ENCODE data around the gene MFRP. TPM values are rescaled to one million over a fixed set of nuclear protein-coding genes. Genes with fewer than 3 reads are reported as not detected.
A peak's percentile ranks its signal among the peaks of the same experiment; 100 is the strongest.

The MFRP gene
- total and polyA plus RNA-seq, 7 experiments from 2014 or later, result not detected

- ATAC-seq (peak; percentile 74), DNase-seq (peak; percentile 35 to 69 (median 55))
- intact Hi-C loops (cut with micrococcal nuclease), result loop anchor here (1.0 to 5.0 kb wide), 10 partner anchors 13 to 304 kb away; partner anchors contain the start of genes CBL (in 2 of the 2), RNF26 (in 2 of the 2), HINFP (in 1 of the 2) and NLRX1 (in 1 of the 2)
- Mint-ChIP-seq H3K4me3 (peak overlapping the region; percentile 76 to 89 (median 84)), H3K36me3 (no peaks in the 10 kb centered on the region), H3K27ac (peak overlapping the region in 8 of 9 donors; percentile 32 to 88 (median 83)), H3K9me3 (no peaks in the 10 kb centered on the region), H3K4me1 (peaks cover 11 to 36% (median 27%) of the 10 kb centered on the region in 7 donors), H3K27me3 (peaks cover 5 to 35% (median 12%) of the 10 kb centered on the region in 5 donors)
- peaks cover 0 to 2% of the 10 kb centered on the region in 2 donors for H3K27me3 ChIP-seq (ENCODE audit: control insufficient read depth in 2 of 2, insufficient read depth in 2 of 2, low read length in 2 of 2)
- ChIA-PET POLR2A (interaction anchor here (0.5 to 2.2 kb wide), 10 partner anchors 12 to 218 kb away, joined by 3 to 19 read pairs (median 4); partner anchors contain the start of gene RNF26), CTCF (interaction anchor here (0.6 to 4.3 kb wide), 12 partner anchors 12 to 476 kb away, joined by 3 to 42 read pairs (median 6); partner anchors contain the start of genes CBL and VPS11)
- H3K4me1 ChIP-seq (ENCODE audit: control insufficient read depth in 2 of 2, insufficient read depth in 2 of 2, low read length in 2 of 2), result peaks cover 2 to 7% of the 10 kb centered on the region in 2 donors
- H3K4me3 ChIP-seq (ENCODE audit: low read length), result peak overlapping the region; percentile 82
- H3K27ac ChIP-seq (ENCODE audit: low read depth, low read length), result peak overlapping the region; percentile 70
- H3K9me3 ChIP-seq (ENCODE audit: control insufficient read depth in 2 of 3, low read length in 3 of 3), result no peaks in the 10 kb centered on the region
- no peaks in the 10 kb centered on the region for H3K36me3 ChIP-seq (ENCODE audit: control insufficient read depth in 2 of 3, insufficient read depth in 3 of 3, low read length in 3 of 3)
These were observed 25.6 kb downstream of the MFRP start for GRCh38 chr11:119320776-119321524.

DNA sequence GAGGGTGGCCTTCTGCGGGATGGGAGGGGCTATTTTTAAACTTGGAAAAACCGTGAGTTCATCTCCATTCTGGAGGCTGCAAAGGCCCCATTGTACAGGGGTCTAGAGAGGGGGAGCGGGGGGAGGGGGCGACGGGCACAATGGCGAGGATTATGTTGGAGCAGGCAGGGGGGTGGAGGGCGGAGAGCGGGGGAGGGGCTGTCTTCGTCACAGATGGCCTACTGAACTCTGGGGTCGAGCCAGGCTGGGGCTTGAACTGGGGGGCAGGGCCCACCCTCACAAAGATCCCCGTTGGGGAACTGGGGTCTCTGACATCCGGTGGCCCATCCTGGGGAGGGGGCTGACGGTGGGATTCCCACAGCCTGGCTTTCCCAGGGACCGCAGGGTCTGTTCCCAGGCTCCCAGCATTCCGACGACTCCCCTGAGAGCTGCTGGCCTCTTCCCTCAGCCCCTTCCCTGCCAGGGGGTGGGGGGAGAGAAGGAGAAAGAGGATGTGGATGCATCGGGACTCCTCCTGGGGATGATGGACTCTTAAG, 26.2 kb downstream of the MFRP start:
- H3K36me3 ChIP-seq (ENCODE audit: control insufficient read depth in 2 of 3, insufficient read depth in 3 of 3, low read length in 3 of 3), result no peaks in the 10 kb centered on the region
- DNase-seq (no peak), ATAC-seq (no peak)
- H3K4me3 ChIP-seq (ENCODE audit: low read length), result peak overlapping the region; percentile 82
- ChIA-PET POLR2A (interaction anchor here (0.5 to 2.2 kb wide), 6 partner anchors 14 to 218 kb away, joined by 3 to 19 read pairs (median 3); no protein-coding TSS in a partner anchor), CTCF (interaction anchor here (1.3 to 4.3 kb wide), 5 partner anchors 12 to 115 kb away, joined by 5 to 42 read pairs (median 15); partner anchors contain the start of gene CBL)
- H3K27ac ChIP-seq (ENCODE audit: low read depth, low read length), result peak overlapping the region; percentile 70
- intact Hi-C loops (cut with micrococcal nuclease), result loop anchor here (2.0 to 5.0 kb wide), 4 partner anchors 36 to 303 kb away; partner anchors contain the start of genes HINFP (in 1 of the 2), NLRX1 (in 1 of the 2), RPS25 (in 1 of the 2) and TRAPPC4 (in 1 of the 2)
- no peaks in the 10 kb centered on the region for H3K9me3 Mint-ChIP-seq
- no peaks in the 10 kb centered on the region for H3K36me3 Mint-ChIP-seq
- peak overlapping the region in 2 of 9 donors; percentile 60 to 90 for H3K27ac Mint-ChIP-seq
- peaks cover 5 to 41% (median 16%) of the 10 kb centered on the region in 5 donors for H3K27me3 Mint-ChIP-seq
- H3K4me1 Mint-ChIP-seq, result peaks cover 11 to 42% (median 32%) of the 10 kb centered on the region in 7 donors
- H3K4me3 Mint-ChIP-seq, result peak overlapping the region in 9 of 10 donors; percentile 31 to 81 (median 67)
- peaks cover 9 to 14% of the 10 kb centered on the region in 2 donors for H3K4me1 ChIP-seq (ENCODE audit: control insufficient read depth in 2 of 2, insufficient read depth in 2 of 2, low read length in 2 of 2)
- peaks cover 0 to 6% of the 10 kb centered on the region in 2 donors for H3K27me3 ChIP-seq (ENCODE audit: control insufficient read depth in 2 of 2, insufficient read depth in 2 of 2, low read length in 2 of 2)
- no peaks in the 10 kb centered on the region for H3K9me3 ChIP-seq (ENCODE audit: control insufficient read depth in 2 of 3, low read length in 3 of 3)

GRCh38 chr11:119319700-119320239, 26.7 kb downstream of the MFRP start:
- Histone ChIP-seq H3K27me3 (ENCODE audit: control insufficient read depth in 2 of 2, insufficient read depth in 2 of 2, low read length in 2 of 2) (peaks cover 0 to 6% of the 10 kb centered on the region in 2 donors), H3K4me3 (ENCODE audit: low read length) (no peak overlapping the region), H3K36me3 (ENCODE audit: control insufficient read depth in 2 of 3, insufficient read depth in 3 of 3, low read length in 3 of 3) (no peaks in the 10 kb centered on the region), H3K9me3 (ENCODE audit: control insufficient read depth in 2 of 3, low read length in 3 of 3) (no peaks in the 10 kb centered on the region), H3K27ac (ENCODE audit: low read depth, low read length) (no peak overlapping the region), H3K4me1 (ENCODE audit: control insufficient read depth in 2 of 2, insufficient read depth in 2 of 2, low read length in 2 of 2) (peaks cover 10 to 19% of the 10 kb centered on the region in 2 donors)
- H3K27ac Mint-ChIP-seq, result peak overlapping the region in 7 of 9 donors; percentile 60 to 90 (median 78)
- peaks cover 5 to 44% (median 18%) of the 10 kb centered on the region in 5 donors for H3K27me3 Mint-ChIP-seq
- H3K4me3 Mint-ChIP-seq, result peak overlapping the region; percentile 31 to 81 (median 70)
- H3K36me3 Mint-ChIP-seq, result no peaks in the 10 kb centered on the region
- H3K4me1 Mint-ChIP-seq, result peaks cover 11 to 45% (median 35%) of the 10 kb centered on the region in 7 donors
- ChIA-PET POLR2A (interaction anchor here (1.1 kb wide), 1 partner anchor 14 kb away, joined by 3 read pairs; no protein-coding TSS in a partner anchor), CTCF (no interaction called here)
- ATAC-seq (no peak), DNase-seq (no peak)
- intact Hi-C loops (cut with micrococcal nuclease), result loop anchor here (2.0 to 5.0 kb wide), 4 partner anchors 35 to 302 kb away; partner anchors contain the start of genes HINFP (in 1 of the 2), NLRX1 (in 1 of the 2), RPS25 (in 1 of the 2) and TRAPPC4 (in 1 of the 2)
- no peaks in the 10 kb centered on the region for H3K9me3 Mint-ChIP-seq

- POLR2A ChIA-PET, result interaction anchor here (0.9 to 1.1 kb wide), 2 partner anchors 13 to 16 kb away, joined by 3 read pairs; no protein-coding TSS in a partner anchor
- peak overlapping the region in 9 of 10 donors; percentile 10 to 81 (median 67) for H3K4me3 Mint-ChIP-seq
- peaks cover 11 to 46% (median 37%) of the 10 kb centered on the region in 7 donors for H3K4me1 Mint-ChIP-seq
These were observed 27.3 kb downstream of the MFRP start for GRCh38 chr11:119319136-119319699.

GRCh38 chr11:119318240-119319135, 28.0 kb downstream of the MFRP start:
- peaks cover 0 to 6% of the 10 kb centered on the region in 2 donors for H3K27me3 ChIP-seq (ENCODE audit: control insufficient read depth in 2 of 2, insufficient read depth in 2 of 2, low read length in 2 of 2)
- peaks cover 10 to 21% of the 10 kb centered on the region in 2 donors for H3K4me1 ChIP-seq (ENCODE audit: control insufficient read depth in 2 of 2, insufficient read depth in 2 of 2, low read length in 2 of 2)
- intact Hi-C loops (cut with micrococcal nuclease), result no loop called here
- peaks cover 5 to 45% (median 18%) of the 10 kb centered on the region in 5 donors for H3K27me3 Mint-ChIP-seq
- no peak overlapping the region for H3K4me3 ChIP-seq (ENCODE audit: low read length)
- H3K4me1 Mint-ChIP-seq, result peaks cover 11 to 42% (median 35%) of the 10 kb centered on the region in 7 donors
- H3K9me3 ChIP-seq (ENCODE audit: control insufficient read depth in 2 of 3, low read length in 3 of 3), result no peaks in the 10 kb centered on the region
- no peaks in the 10 kb centered on the region for H3K36me3 ChIP-seq (ENCODE audit: control insufficient read depth in 2 of 3, insufficient read depth in 3 of 3, low read length in 3 of 3)
- H3K9me3 Mint-ChIP-seq, result no peaks in the 10 kb centered on the region
- ChIA-PET POLR2A (interaction anchor here (0.9 to 2.1 kb wide), 2 partner anchors 10 to 15 kb away, joined by 3 to 6 read pairs; no protein-coding TSS in a partner anchor), CTCF (interaction anchor here (0.9 kb wide), 1 partner anchor 20 kb away, joined by 3 read pairs; no protein-coding TSS in a partner anchor)
- no peak for ATAC-seq
- H3K36me3 Mint-ChIP-seq, result no peaks in the 10 kb centered on the region
- no peak overlapping the region for H3K27ac ChIP-seq (ENCODE audit: low read depth, low read length)
- H3K4me3 Mint-ChIP-seq, result peak overlapping the region in 6 of 10 donors; percentile 51 to 79 (median 64)
- DNase-seq, result no peak
- peak overlapping the region in 5 of 9 donors; percentile 9 to 67 (median 59) for H3K27ac Mint-ChIP-seq

More at GRCh38 chr11:119319136-119319699, 27.3 kb downstream of the MFRP start:
- H3K36me3 ChIP-seq (ENCODE audit: control insufficient read depth in 2 of 3, insufficient read depth in 3 of 3, low read length in 3 of 3), result no peaks in the 10 kb centered on the region
- H3K4me1 ChIP-seq (ENCODE audit: control insufficient read depth in 2 of 2, insufficient read depth in 2 of 2, low read length in 2 of 2), result peaks cover 10 to 21% of the 10 kb centered on the region in 2 donors
- H3K4me3 ChIP-seq (ENCODE audit: low read length), result no peak overlapping the region
- H3K27ac ChIP-seq (ENCODE audit: low read depth, low read length), result no peak overlapping the region
- Mint-ChIP-seq H3K27ac (peak overlapping the region in 5 of 9 donors; percentile 9 to 89 (median 67)), H3K36me3 (no peaks in the 10 kb centered on the region), H3K27me3 (peaks cover 5 to 44% (median 18%) of the 10 kb centered on the region in 5 donors), H3K9me3 (no peaks in the 10 kb centered on the region)
- intact Hi-C loops (cut with micrococcal nuclease), result no loop called here
- H3K9me3 ChIP-seq (ENCODE audit: control insufficient read depth in 2 of 3, low read length in 3 of 3), result no peaks in the 10 kb centered on the region
- H3K27me3 ChIP-seq (ENCODE audit: control insufficient read depth in 2 of 2, insufficient read depth in 2 of 2, low read length in 2 of 2), result peaks cover 0 to 6% of the 10 kb centered on the region in 2 donors
- ATAC-seq, result no peak
- CTCF ChIA-PET, result no interaction called here
- no peak for DNase-seq
